ENCODE measurements around the gene IMMP1L.
A peak's percentile ranks its signal among the peaks of the same experiment; 100 is the strongest.
"Not testable (repeated sequence)": the region's sequence is repeated elsewhere in the genome, so short reads cannot be mapped to it uniquely, and the experiment has no call there.

Gene IMMP1L

GRCh38 chr11:31529189-31529588 lies 19.8 kb upstream of the IMMP1L start:
- no peaks in the 10 kb centered on the region for H3K36me3 ChIP-seq (ENCODE audit: insufficient read depth, insufficient read length, low read length)

DNA sequence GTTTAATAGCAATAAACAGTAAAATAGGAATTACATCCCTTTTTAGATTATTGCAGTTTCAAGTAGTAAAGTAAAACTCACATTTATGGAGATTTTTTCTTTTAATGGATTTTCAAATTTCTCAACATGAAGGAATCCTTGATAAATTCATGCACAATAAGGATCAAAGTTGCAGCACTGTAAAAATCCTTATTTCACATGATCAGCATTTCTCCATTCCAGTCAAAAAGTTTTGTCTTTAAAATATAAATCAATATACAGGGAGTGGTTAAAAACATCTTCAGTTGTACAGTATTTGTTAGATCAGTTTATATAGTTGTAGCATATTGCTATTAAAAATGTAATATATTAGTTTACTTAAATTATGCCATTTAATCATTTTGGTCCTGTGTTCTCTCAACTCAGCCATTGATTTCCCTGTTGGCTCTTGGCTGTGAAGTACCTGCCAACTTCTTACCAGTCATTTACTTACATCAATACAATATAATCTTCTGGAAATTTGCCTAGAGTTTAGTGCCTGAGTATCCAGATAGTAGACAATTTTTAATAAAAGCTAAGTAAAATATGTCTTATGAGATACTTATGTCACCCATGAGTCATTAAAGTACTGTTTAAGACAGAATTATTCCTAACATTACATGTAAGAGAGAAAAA lies 12.2 kb upstream of the IMMP1L start:
- TF ChIP-seq ZNF274 (IDR thresholded peaks at IDR 0.05; ENCODE audit: low read depth, low read length): no peak
- Histone ChIP-seq H3K9me3 (ENCODE audit: insufficient read depth, low read length) (no peaks in the 10 kb centered on the region), H3K4me3 (ENCODE audit: insufficient read length, low read depth) (no peak overlapping the region), H3K36me3 (ENCODE audit: insufficient read depth, insufficient read length, low read length) (no peaks in the 10 kb centered on the region), H3K4me1 (ENCODE audit: insufficient read depth, insufficient read length) (no peaks in the 10 kb centered on the region), H3K27me3 (ENCODE audit: insufficient read depth, insufficient read length) (no peaks in the 10 kb centered on the region), H3K9ac (ENCODE audit: insufficient read length, low read depth) (no peak overlapping the region)
- DNase-seq (ENCODE audit: low read depth, low spot score): no peak

More at GRCh38 chr11:31529189-31529588, 19.8 kb upstream of the IMMP1L start:
- Histone ChIP-seq H3K9me3 (ENCODE audit: insufficient read depth, low read length) (no peaks in the 10 kb centered on the region), H3K27me3 (ENCODE audit: insufficient read depth, insufficient read length) (no peaks in the 10 kb centered on the region), H3K9ac (ENCODE audit: insufficient read length, low read depth) (no peak overlapping the region), H3K4me3 (ENCODE audit: insufficient read length, low read depth) (no peak overlapping the region), H3K4me1 (ENCODE audit: insufficient read depth, insufficient read length) (no peaks in the 10 kb centered on the region)
- TF ChIP-seq YY1 (IDR thresholded peaks at IDR 0.05; ENCODE audit: insufficient read depth, insufficient read length) (no peak), ZNF274 (IDR thresholded peaks at IDR 0.05; ENCODE audit: low read depth, low read length) (no peak), SUZ12 (IDR thresholded peaks at IDR 0.05; ENCODE audit: extremely low read depth, insufficient read depth, insufficient read length) (no peak)
- no peak for DNase-seq (ENCODE audit: low read depth, low spot score)

DNA sequence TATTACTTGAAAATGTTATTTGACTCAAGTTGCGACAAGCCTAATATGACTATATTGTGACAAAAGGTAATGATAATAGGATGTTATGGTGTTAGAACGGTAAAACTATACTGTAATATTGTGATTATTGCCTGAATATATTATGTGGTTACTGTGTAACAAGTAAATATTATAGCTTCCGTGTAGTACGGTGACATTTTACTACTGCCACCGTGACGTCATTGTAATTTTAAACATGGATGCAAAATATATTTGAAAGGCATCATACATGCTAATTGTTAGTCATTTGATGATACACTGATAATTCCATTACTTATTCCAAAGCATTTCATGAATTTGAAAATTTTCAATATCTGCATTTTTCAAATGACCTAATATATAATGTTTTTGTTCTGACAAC lies 2.7 kb upstream of the IMMP1L start:
- H3K9ac ChIP-seq (ENCODE audit: insufficient read length, low read depth): no peak overlapping the region

DNA sequence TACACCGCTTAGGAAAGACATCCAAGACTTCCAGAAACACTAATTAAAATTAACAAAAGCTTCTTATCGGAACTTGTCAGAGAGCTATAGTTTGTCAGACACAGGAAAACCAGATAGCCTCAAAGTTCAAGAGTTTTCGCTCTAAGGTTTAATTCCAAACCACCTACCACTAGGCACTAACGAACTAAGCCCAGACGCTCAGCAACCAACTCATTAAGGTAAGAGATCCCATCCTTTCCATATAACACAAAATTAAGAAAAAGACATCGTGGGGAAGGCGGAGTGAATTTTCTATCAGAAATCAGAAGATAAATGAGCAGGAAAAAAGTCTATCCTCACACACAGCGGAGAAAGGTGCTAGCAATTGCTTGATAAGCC lies 382 bp downstream of the IMMP1L start:
- H3K9ac ChIP-seq (ENCODE audit: insufficient read length, low read depth): peak overlapping the region; percentile 72
- TF ChIP-seq YY1 (IDR thresholded peaks at IDR 0.05; ENCODE audit: insufficient read depth, insufficient read length): no peak
- TF ChIP-seq SUZ12 (IDR thresholded peaks at IDR 0.05; ENCODE audit: extremely low read depth, insufficient read depth, insufficient read length): no peak
- TF ChIP-seq ZNF274 (IDR thresholded peaks at IDR 0.05; ENCODE audit: low read depth, low read length): no peak
- peaks cover 6% of the 10 kb centered on the region for H3K36me3 ChIP-seq (ENCODE audit: insufficient read depth, insufficient read length, low read length)
- H3K27me3 ChIP-seq (ENCODE audit: insufficient read depth, insufficient read length): no peaks in the 10 kb centered on the region
- no peak for DNase-seq (ENCODE audit: low read depth, low spot score)
- no peaks in the 10 kb centered on the region for H3K9me3 ChIP-seq (ENCODE audit: insufficient read depth, low read length)
- H3K4me1 ChIP-seq (ENCODE audit: insufficient read depth, insufficient read length): no peaks in the 10 kb centered on the region
- H3K4me3 ChIP-seq (ENCODE audit: insufficient read length, low read depth): peak overlapping the region; percentile 74

More for the DNA sequence above, 2.7 kb upstream of the IMMP1L start:
- TF ChIP-seq SUZ12 (IDR thresholded peaks at IDR 0.05; ENCODE audit: extremely low read depth, insufficient read depth, insufficient read length): no peak
- no peak for TF ChIP-seq ZNF274 (IDR thresholded peaks at IDR 0.05; ENCODE audit: low read depth, low read length)
- TF ChIP-seq YY1 (IDR thresholded peaks at IDR 0.05; ENCODE audit: insufficient read depth, insufficient read length): no peak
- no peak for DNase-seq (ENCODE audit: low read depth, low spot score)
- Histone ChIP-seq H3K27me3 (ENCODE audit: insufficient read depth, insufficient read length) (no peaks in the 10 kb centered on the region), H3K4me1 (ENCODE audit: insufficient read depth, insufficient read length) (no peaks in the 10 kb centered on the region), H3K36me3 (ENCODE audit: insufficient read depth, insufficient read length, low read length) (no peaks in the 10 kb centered on the region), H3K9me3 (ENCODE audit: insufficient read depth, low read length) (no peaks in the 10 kb centered on the region), H3K4me3 (ENCODE audit: insufficient read length, low read depth) (no peak overlapping the region)

GRCh38 chr11:31500560-31500959 lies 8.9 kb downstream of the IMMP1L start:
- no peaks in the 10 kb centered on the region for H3K4me1 ChIP-seq (ENCODE audit: insufficient read depth, insufficient read length)
- TF ChIP-seq YY1 (IDR thresholded peaks at IDR 0.05; ENCODE audit: insufficient read depth, insufficient read length) (no peak), SUZ12 (IDR thresholded peaks at IDR 0.05; ENCODE audit: extremely low read depth, insufficient read depth, insufficient read length) (no peak), ZNF274 (IDR thresholded peaks at IDR 0.05; ENCODE audit: low read depth, low read length) (no peak)
- H3K27me3 ChIP-seq (ENCODE audit: insufficient read depth, insufficient read length): no peaks in the 10 kb centered on the region
- H3K36me3 ChIP-seq (ENCODE audit: insufficient read depth, insufficient read length, low read length): peaks cover 6% of the 10 kb centered on the region
- H3K4me3 ChIP-seq (ENCODE audit: insufficient read length, low read depth): no peak overlapping the region
- H3K9ac ChIP-seq (ENCODE audit: insufficient read length, low read depth): no peak overlapping the region
- no peaks in the 10 kb centered on the region; the same call in 1 of the 2 replicates for H3K9me3 ChIP-seq (ENCODE audit: insufficient read depth, low read length)
- no peak for DNase-seq (ENCODE audit: low read depth, low spot score)

- no peak for DNase-seq (ENCODE audit: low read depth, low spot score)
- Histone ChIP-seq H3K4me1 (ENCODE audit: insufficient read depth, insufficient read length) (no peaks in the 10 kb centered on the region), H3K27me3 (ENCODE audit: insufficient read depth, insufficient read length) (no peaks in the 10 kb centered on the region), H3K36me3 (ENCODE audit: insufficient read depth, insufficient read length, low read length) (no peaks in the 10 kb centered on the region), H3K9me3 (ENCODE audit: insufficient read depth, low read length) (peaks cover under 1% of the 10 kb centered on the region; the same call in 1 of the 2 replicates), H3K9ac (ENCODE audit: insufficient read length, low read depth) (no peak overlapping the region), H3K4me3 (ENCODE audit: insufficient read length, low read depth) (no peak overlapping the region)
- no peak for TF ChIP-seq YY1 (IDR thresholded peaks at IDR 0.05; ENCODE audit: insufficient read depth, insufficient read length)
- no peak for TF ChIP-seq SUZ12 (IDR thresholded peaks at IDR 0.05; ENCODE audit: extremely low read depth, insufficient read depth, insufficient read length)
- no peak for TF ChIP-seq ZNF274 (IDR thresholded peaks at IDR 0.05; ENCODE audit: low read depth, low read length)
Observed at GRCh38 chr11:31499576-31500178, 9.7 kb downstream of the IMMP1L start.

DNA sequence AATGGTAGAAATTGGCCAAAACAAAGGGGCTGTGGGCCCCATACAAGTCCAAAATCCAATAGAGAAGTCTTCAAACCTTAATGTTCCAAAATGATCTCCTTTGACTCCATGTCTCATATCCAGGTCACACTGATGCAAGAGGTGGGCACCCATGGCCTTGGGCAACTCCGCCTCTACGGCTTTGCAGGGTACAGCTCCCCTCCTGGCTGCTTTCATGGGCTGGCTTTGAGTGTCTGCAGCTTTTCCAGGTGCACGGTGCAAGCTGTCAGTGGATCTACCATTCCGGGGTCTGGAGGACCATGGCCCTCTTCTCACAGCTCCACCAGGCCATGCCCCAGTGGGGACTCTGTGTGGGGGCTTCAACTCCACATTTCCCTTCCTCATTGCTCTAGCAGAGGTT lies 15.7 kb downstream of the IMMP1L start:
- H3K4me1 ChIP-seq (ENCODE audit: insufficient read depth, insufficient read length); H3K4me3 ChIP-seq (ENCODE audit: insufficient read length, low read depth); H3K27me3 ChIP-seq (ENCODE audit: insufficient read depth, insufficient read length); H3K36me3 ChIP-seq (ENCODE audit: insufficient read depth, insufficient read length, low read length); DNase-seq (ENCODE audit: low read depth, low spot score); H3K9ac ChIP-seq (ENCODE audit: insufficient read length, low read depth): not testable (repeated sequence)
- peaks cover 16% of the 10 kb centered on the region; the same call in 1 of the 2 replicates for H3K9me3 ChIP-seq (ENCODE audit: insufficient read depth, low read length)
